ENCODE data around the gene IGF1R.

Gene IGF1R

GRCh38 chr15:98725874-98726273 lies 77.5 kb downstream of the IGF1R start:
- no peak for DNase-seq (ENCODE audit: low spot score)

GRCh38 chr15:98727115-98728040 lies 79.0 kb downstream of the IGF1R start:
- peak; percentile 79 for DNase-seq (ENCODE audit: low spot score)

GRCh38 chr15:98728082-98728810 lies 79.9 kb downstream of the IGF1R start:
- DNase-seq (ENCODE audit: low spot score), result no peak

GRCh38 chr15:98728811-98729160 lies 80.4 kb downstream of the IGF1R start:
- DNase-seq (ENCODE audit: low spot score), result no peak

GRCh38 chr15:98729446-98730042 lies 81.2 kb downstream of the IGF1R start:
- DNase-seq (ENCODE audit: low spot score), result no peak

- DNase-seq (ENCODE audit: low spot score), result no peak
Measured at GRCh38 chr15:98730860-98731711, 82.7 kb downstream of the IGF1R start.

- no peak for DNase-seq (ENCODE audit: low spot score)
Measured at GRCh38 chr15:98731712-98732450, 83.5 kb downstream of the IGF1R start.

- no peak for DNase-seq (ENCODE audit: low spot score)
Measured at GRCh38 chr15:98733098-98733497, 84.8 kb downstream of the IGF1R start.

GRCh38 chr15:98734466-98735199 lies 86.3 kb downstream of the IGF1R start:
- DNase-seq (ENCODE audit: low spot score), result no peak

- no peak for DNase-seq (ENCODE audit: low spot score)
Measured at GRCh38 chr15:98735304-98735703, 87.0 kb downstream of the IGF1R start.

- no peak for DNase-seq (ENCODE audit: low spot score)
Measured at GRCh38 chr15:98735895-98736617, 87.7 kb downstream of the IGF1R start.

- DNase-seq (ENCODE audit: low spot score), result no peak
Measured at GRCh38 chr15:98737159-98737558, 88.8 kb downstream of the IGF1R start.

- no peak for DNase-seq (ENCODE audit: low spot score)
Measured at GRCh38 chr15:98737721-98738120, 89.4 kb downstream of the IGF1R start.

- no peak for DNase-seq (ENCODE audit: low spot score)
Measured at GRCh38 chr15:98738689-98739401, 90.5 kb downstream of the IGF1R start.

GRCh38 chr15:98740295-98740694 lies 92.0 kb downstream of the IGF1R start:
- DNase-seq (ENCODE audit: low spot score), result no peak

- DNase-seq (ENCODE audit: low spot score), result no peak
Measured at GRCh38 chr15:98740963-98741362, 92.6 kb downstream of the IGF1R start.

GRCh38 chr15:98743177-98743576 lies 94.8 kb downstream of the IGF1R start:
- DNase-seq (ENCODE audit: low spot score), result no peak

GRCh38 chr15:98744506-98744905 lies 96.2 kb downstream of the IGF1R start:
- no peak for DNase-seq (ENCODE audit: low spot score)

GRCh38 chr15:98745179-98745578 lies 96.8 kb downstream of the IGF1R start:
- no peak for DNase-seq (ENCODE audit: low spot score)

All from ecto neural progenitor cell (in vitro differentiated cells).